ENCODE results near the gene TKTL2. TPM values are rescaled to one million over a fixed set of nuclear protein-coding genes. Genes with fewer than 3 reads are reported as not detected.

TKTL2 gene
- total and polyA plus RNA-seq, 3 donors from 2014 or later, result 45.9 to 211 (median 47.5) TPM

GRCh38 chr4:163486321-163486720 lies 12.8 kb upstream of the TKTL2 start:
- no peaks in the 10 kb centered on the region for H3K4me1 ChIP-seq
- WGBS, 2 donors, result 47 to 50% methylated on average over 1 of the region's 1 CpG
- no peaks in the 10 kb centered on the region for H3K36me3 ChIP-seq (ENCODE audit: low read depth, missing control alignments)
- H3K27me3 ChIP-seq, result no peaks in the 10 kb centered on the region
- no peak overlapping the region for H3K27ac ChIP-seq
- H3K9me3 ChIP-seq, result no peaks in the 10 kb centered on the region
- no peak for TF ChIP-seq POLR2A (IDR thresholded peaks at IDR 0.05)
- no peak for TF ChIP-seq CTCF (IDR thresholded peaks at IDR 0.05)
- no peak for DNase-seq
- intact Hi-C loops (cut with DNase I; ENCODE audit: low total_unique reads), result no loop called here
- H3K4me3 ChIP-seq, result no peak overlapping the region

GRCh38 chr4:163485589-163485988 lies 12.0 kb upstream of the TKTL2 start:
- H3K4me1 ChIP-seq, result no peaks in the 10 kb centered on the region
- 46 to 54% methylated on average over 2 of the region's 2 CpGs for WGBS, 2 donors

GRCh38 chr4:163484906-163485305 lies 11.4 kb upstream of the TKTL2 start:
- H3K36me3 ChIP-seq (ENCODE audit: low read depth, missing control alignments), result no peaks in the 10 kb centered on the region
- H3K4me3 ChIP-seq, result no peak overlapping the region
- peak; percentile 67 for DNase-seq
- TF ChIP-seq CTCF (IDR thresholded peaks at IDR 0.05) (peak in 2 of 3 experiments; percentile 24 to 60), POLR2A (IDR thresholded peaks at IDR 0.05) (no peak)
- H3K4me1 ChIP-seq, result no peaks in the 10 kb centered on the region
- intact Hi-C loops (cut with DNase I; ENCODE audit: low total_unique reads), result no loop called here
- WGBS, 2 donors, result 25 to 41% methylated on average over 4 of the region's 4 CpGs
- H3K27ac ChIP-seq, result no peak overlapping the region
- no peaks in the 10 kb centered on the region for H3K27me3 ChIP-seq
- no peaks in the 10 kb centered on the region for H3K9me3 ChIP-seq

More at GRCh38 chr4:163485589-163485988, 12.0 kb upstream of the TKTL2 start:
- Histone ChIP-seq H3K36me3 (ENCODE audit: low read depth, missing control alignments) (no peaks in the 10 kb centered on the region), H3K27me3 (no peaks in the 10 kb centered on the region), H3K9me3 (no peaks in the 10 kb centered on the region), H3K27ac (no peak overlapping the region), H3K4me3 (no peak overlapping the region)
- no peak for TF ChIP-seq POLR2A (IDR thresholded peaks at IDR 0.05)
- TF ChIP-seq CTCF (IDR thresholded peaks at IDR 0.05), result no peak
- DNase-seq, result no peak
- intact Hi-C loops (cut with DNase I; ENCODE audit: low total_unique reads), result no loop called here

- TF ChIP-seq POLR2A (IDR thresholded peaks at IDR 0.05) (no peak), CTCF (IDR thresholded peaks at IDR 0.05) (no peak)
- WGBS, 2 donors, result 64 to 94% methylated on average over 1 of the region's 1 CpG
- H3K4me3 ChIP-seq, result no peak overlapping the region
- H3K9me3 ChIP-seq, result no peaks in the 10 kb centered on the region
- DNase-seq, result no peak
- intact Hi-C loops (cut with DNase I; ENCODE audit: low total_unique reads), result no loop called here
- H3K36me3 ChIP-seq (ENCODE audit: low read depth, missing control alignments), result no peaks in the 10 kb centered on the region
- H3K4me1 ChIP-seq, result no peaks in the 10 kb centered on the region
- H3K27ac ChIP-seq, result no peak overlapping the region
- no peaks in the 10 kb centered on the region for H3K27me3 ChIP-seq
Measured at GRCh38 chr4:163482190-163482589, 8.6 kb upstream of the TKTL2 start.

GRCh38 chr4:163476761-163477438 lies 3.3 kb upstream of the TKTL2 start:
- no peak for DNase-seq
- Histone ChIP-seq H3K4me3 (no peak overlapping the region), H3K27me3 (no peaks in the 10 kb centered on the region), H3K27ac (no peak overlapping the region), H3K4me1 (no peaks in the 10 kb centered on the region), H3K9me3 (no peaks in the 10 kb centered on the region), H3K36me3 (ENCODE audit: low read depth, missing control alignments) (no peaks in the 10 kb centered on the region)
- intact Hi-C loops (cut with DNase I; ENCODE audit: low total_unique reads), result no loop called here
- TF ChIP-seq POLR2A (IDR thresholded peaks at IDR 0.05) (no peak), CTCF (IDR thresholded peaks at IDR 0.05) (no peak)
- 67 to 72% methylated on average over 5 of the region's 5 CpGs for WGBS, 2 donors

Data from testis (tissue), 3 donors.